NCI-H748 (cell line): ENCODE results near the gene TMEM52.

Experiments
- DNase-seq: peaks from one replicate; lab custom pipeline; 2025; ENCODE audit not compliant: unreplicated experiment; lab: John Stamatoyannopoulos, UW

Gene TMEM52

GRCh38 chr1:1876335-1876930 is 42.6 kb downstream of the TMEM52 start:
- DNase-seq: no peak

GRCh38 chr1:1875932-1876331 is 43.1 kb downstream of the TMEM52 start:
- DNase-seq: no peak

- no peak for DNase-seq
Measured at GRCh38 chr1:1874901-1875300, 44.2 kb downstream of the TMEM52 start.

GRCh38 chr1:1873186-1873585 is 45.9 kb downstream of the TMEM52 start:
- DNase-seq: no peak

GRCh38 chr1:1872329-1872994 is 46.6 kb downstream of the TMEM52 start:
- DNase-seq: no peak

- no peak for DNase-seq
Measured at GRCh38 chr1:1869469-1869868, 49.6 kb downstream of the TMEM52 start.
